ENCODE measurements around the gene IQGAP2. TPM values are rescaled to one million over a fixed set of nuclear protein-coding genes. Genes with fewer than 3 reads are reported as not detected.

Gene IQGAP2
- total and polyA plus RNA-seq, 9 of the 15 experiments (the other 6 are each of a cell fraction or from before 2014, with no cell fraction given) = 8.7 to 23.2 (median 17.4) TPM

DNA sequence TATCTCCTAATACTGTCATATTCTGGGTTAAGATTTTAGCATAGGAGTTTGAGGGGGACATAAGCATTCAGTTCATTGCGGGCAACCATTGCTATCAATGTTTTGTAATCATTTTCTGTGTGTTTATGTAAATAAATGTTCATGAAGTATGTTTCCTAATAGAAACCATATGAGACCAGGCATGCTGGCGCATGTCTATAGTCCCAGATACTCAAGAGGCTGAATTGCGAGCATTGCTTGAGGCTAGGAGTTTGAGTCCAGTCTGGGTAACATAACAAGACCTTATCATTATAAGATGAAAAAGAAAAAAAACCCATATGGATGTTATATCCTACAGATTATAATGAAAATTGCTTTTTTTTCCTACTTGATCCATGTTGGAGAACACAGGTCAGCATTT, 129.0 kb downstream of the IQGAP2 start (continued):
- TF ChIP-seq TCF15 (CRISPR knock-in tag; IDR thresholded peaks at IDR 0.05) = no peak
- no peak for TF ChIP-seq SIN3B (IDR thresholded peaks at IDR 0.05; ENCODE audit: low read depth)
- no peak for TF ChIP-seq SUPT5H (IDR thresholded peaks at IDR 0.05)
- no peak for TF ChIP-seq USF1 (CRISPR knock-in tag; IDR thresholded peaks at IDR 0.05)
- TF ChIP-seq ZNF239 (CRISPR knock-in tag; IDR thresholded peaks at IDR 0.05) = no peak
- no peak for TF ChIP-seq HNRNPH1 (optimal IDR thresholded peaks at IDR 0.05; ENCODE audit: low read depth, low read length)
- TF ChIP-seq ZNF551 (CRISPR knock-in tag; IDR thresholded peaks at IDR 0.05) = no peak
- TF ChIP-seq ZBTB1 (CRISPR knock-in tag; IDR thresholded peaks at IDR 0.05; ENCODE audit: borderline replicate concordance, low read depth) = no peak
- no peak for TF ChIP-seq SMARCA5 (IDR thresholded peaks at IDR 0.05)
- no peak for TF ChIP-seq BCL6 (CRISPR knock-in tag; IDR thresholded peaks at IDR 0.05)

GRCh38 chr5:76532973-76533372, 129.9 kb downstream of the IQGAP2 start:
- no peaks in the 10 kb centered on the region for H4K20me1 ChIP-seq (replicated peaks; ENCODE audit: control insufficient read depth, insufficient read depth, low read length)
- 65% methylated on average over 4 of the region's 4 CpGs for WGBS (ENCODE audit: insufficient coverage, low coverage, missing lambda C conversion rate)
- intact Hi-C loops (cut with micrococcal nuclease) = no loop called here
- TF ChIP-seq ZNF655 (CRISPR knock-in tag; IDR thresholded peaks at IDR 0.05) = no peak
- no peak for TF ChIP-seq FOXK2 (conservative IDR thresholded peaks at IDR 0.05 in 1 of 2, IDR thresholded peaks at IDR 0.05 in 1 of 2; ENCODE audit: low read depth in 2 of 2)
- no peak for TF ChIP-seq MED1 (CRISPR knock-in tag; IDR thresholded peaks at IDR 0.05; ENCODE audit: borderline replicate concordance)
- TF ChIP-seq ARID3B (CRISPR knock-in tag; IDR thresholded peaks at IDR 0.05; ENCODE audit: borderline replicate concordance) = no peak
- TF ChIP-seq ZNF445 (CRISPR knock-in tag; IDR thresholded peaks at IDR 0.05; ENCODE audit: low read depth) = no peak
- no peak for TF ChIP-seq RBM17 (IDR thresholded peaks at IDR 0.05; ENCODE audit: borderline replicate concordance, low read depth, low read length)
- TF ChIP-seq, protein P1, sequence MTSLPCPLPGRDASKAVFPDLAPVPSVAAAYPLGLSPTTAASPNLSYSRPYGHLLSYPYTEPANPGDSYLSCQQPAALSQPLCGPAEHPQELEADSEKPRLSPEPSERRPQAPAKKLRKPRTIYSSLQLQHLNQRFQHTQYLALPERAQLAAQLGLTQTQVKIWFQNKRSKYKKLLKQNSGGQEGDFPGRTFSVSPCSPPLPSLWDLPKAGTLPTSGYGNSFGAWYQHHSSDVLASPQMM (CRISPR knock-in tag; IDR thresholded peaks at IDR 0.05) = no peak
- no peak for TF ChIP-seq IRF1 (CRISPR knock-in tag; IDR thresholded peaks at IDR 0.05; ENCODE audit: borderline replicate concordance)

More at GRCh38 chr5:76532973-76533372, 129.9 kb downstream of the IQGAP2 start:
- no TSS peak for BruUV-seq (replicated peaks)
- no peak for ATAC-seq
- Histone ChIP-seq H3K4me1 (replicated peaks in 1 of 2; ENCODE audit: control insufficient read depth in 2 of 2, insufficient read depth in 2 of 2, low read length in 2 of 2) (peaks cover 4 to 21% of the 10 kb centered on the region in 2 experiments; a peak in 3 of 5 replicates), H3K9ac (ENCODE audit: insufficient read depth in 1 of 2, low read depth in 2 of 2, low read length in 2 of 2) (no peak overlapping the region), H2AFZ (ENCODE audit: low read depth, low read length) (no peak overlapping the region), H3K79me2 (ENCODE audit: control insufficient read depth, insufficient read depth, low read length) (no peaks in the 10 kb centered on the region), H3K36me3 (ENCODE audit: control insufficient read depth, insufficient read depth, low read length) (no peaks in the 10 kb centered on the region), H3K9me3 (replicated peaks; ENCODE audit: control insufficient read depth, insufficient read depth, low read depth, low read length) (no peaks in the 10 kb centered on the region; the same call in 1 of the 2 replicates), H3K27me3 (ENCODE audit: control insufficient read depth in 2 of 2, insufficient read depth in 2 of 2, low read length in 2 of 2) (no peaks in the 10 kb centered on the region), H3K4me2 (ENCODE audit: insufficient read depth, low read length) (no peak overlapping the region), H3K9me1 (ENCODE audit: control insufficient read depth, insufficient read depth, low read length) (no peaks in the 10 kb centered on the region), H3K27ac (ENCODE audit: extremely low read depth, low read depth, low read length) (no peak overlapping the region), H3K4me3 (no peak overlapping the region)
- ChIA-PET CTCF (ENCODE audit: low intra/inter-chr PET ratio) (no interaction called here), POLR2A (interaction anchor here (0.6 to 3.3 kb wide), 2 partner anchors 14 to 20 kb away, joined by 4 to 7 read pairs; no protein-coding TSS in a partner anchor)
- DNase-seq (ENCODE audit: extremely low read depth in 1 of 4, low spot score in 3 of 4) = no peak
- FAIRE-seq = no peak
- in situ Hi-C loops (cut with MboI) = no loop called here
